Hepatocyte (in vitro differentiated cells): ENCODE data around the gene AIRE.

Experiments
- CTCF ChIP-seq: fragments of 200-600 bp; sonication (generic); IDR thresholded peaks from 2 replicates; pipeline ENCODE4 v1.5.1; 2016; ENCODE audit warnings: antibody characterized with exemption, mild to moderate bottlenecking; ENCODE audit not compliant: poor library complexity
- EZH2 ChIP-seq: fragments of 200-600 bp; sonication (generic); IDR thresholded peaks from 2 replicates; pipeline ENCODE4 v1.6.1; 2016; ENCODE audit warnings: antibody characterized with exemption, mild to moderate bottlenecking, borderline replicate concordance

- TF ChIP-seq CTCF (no peak), EZH2 (no peak)
These were observed 15.5 kb downstream of the AIRE start for GRCh38 chr21:44301141-44301540.
